HG02943 (cell line): ENCODE measurements around the gene COX20.
"Not testable (repeated sequence)": the region's sequence is repeated elsewhere in the genome, so short reads cannot be mapped to it uniquely, and the experiment has no call there.

Source experiments
- ATAC-seq: cut with Tn5 transposase; IDR thresholded peaks from one replicate; pipeline ENCODE4 v1.9.1; 2021; ENCODE audit warnings: mild to moderate bottlenecking, low read depth, moderate library complexity; ENCODE audit not compliant: unreplicated experiment

Gene COX20

DNA sequence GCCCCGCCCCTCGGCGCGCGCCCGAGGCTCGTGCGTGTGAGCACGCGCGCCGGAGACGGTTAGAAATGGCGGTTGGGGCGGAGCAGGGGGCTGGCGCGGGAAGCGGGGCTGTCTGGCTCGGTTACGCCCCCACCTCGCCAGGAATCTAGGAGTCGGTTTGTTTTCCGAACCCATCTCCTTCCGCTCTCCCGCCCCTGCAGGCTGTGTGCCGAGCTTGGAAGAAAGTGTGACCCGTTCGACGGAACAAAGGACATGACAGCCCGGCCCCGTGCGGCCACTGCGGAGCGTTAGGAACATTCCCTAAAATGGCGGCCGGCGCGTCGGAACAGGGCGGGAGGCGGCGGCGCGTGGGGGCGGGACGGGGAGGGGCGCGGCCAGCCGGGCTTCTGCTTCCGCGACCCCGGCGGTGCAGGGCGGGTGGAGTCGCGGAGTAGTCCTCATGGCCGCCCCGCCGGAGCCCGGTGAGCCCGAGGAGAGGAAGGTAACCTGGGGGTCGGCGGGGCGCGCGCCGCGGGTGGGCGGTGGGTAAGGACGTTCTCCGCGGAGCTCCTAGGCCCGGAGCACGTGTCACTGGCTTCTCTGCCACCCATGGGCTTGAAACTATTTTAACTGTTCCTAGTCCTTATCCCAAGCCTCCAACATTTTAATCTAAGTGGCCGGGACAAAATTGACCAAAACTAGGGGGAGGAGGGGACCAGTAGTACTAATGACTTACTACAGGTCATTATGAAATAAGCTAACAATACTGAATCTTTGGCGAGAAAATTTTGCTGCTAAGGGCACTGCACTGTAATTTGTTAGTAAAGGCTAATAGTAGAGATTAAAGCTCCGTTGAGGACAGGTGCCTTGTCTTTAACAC is at the start of gene COX20:
TSS of gene COX20 (plus strand) at position 383 of the 859 bp plus-strand sequence. CDS start at position 440, 57 bp downstream.
- peak; percentile 59 for ATAC-seq

GRCh38 chr1:244788493-244789275 is 46.8 kb upstream of the COX20 start:
- no peak for ATAC-seq

GRCh38 chr1:244789276-244789580 is 46.2 kb upstream of the COX20 start:
- no peak for ATAC-seq

- no peak for ATAC-seq
Observed at GRCh38 chr1:244789731-244790130, 45.7 kb upstream of the COX20 start.

DNA sequence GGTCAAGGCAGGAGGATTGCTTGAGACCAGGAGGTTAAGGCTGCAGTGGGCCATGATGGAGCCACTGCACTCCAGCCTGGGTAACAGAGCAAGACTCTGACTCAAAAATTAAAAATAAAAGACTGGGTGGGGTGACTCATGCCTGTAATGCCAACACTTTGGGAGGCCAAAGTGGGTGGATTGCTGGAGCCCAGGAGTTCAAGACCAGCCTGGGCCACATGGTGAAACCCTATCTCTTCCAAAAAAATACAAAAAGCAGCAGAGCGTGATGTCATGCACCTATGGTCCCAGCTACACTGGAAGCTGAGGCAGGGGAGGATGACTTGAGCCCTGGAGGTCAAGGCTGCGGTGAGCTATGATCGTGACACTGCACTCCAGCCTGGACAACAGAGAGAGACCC is 44.4 kb upstream of the COX20 start:
- ATAC-seq, result no peak

- no peak for ATAC-seq
Observed at GRCh38 chr1:244792188-244792850, 43.1 kb upstream of the COX20 start.

DNA sequence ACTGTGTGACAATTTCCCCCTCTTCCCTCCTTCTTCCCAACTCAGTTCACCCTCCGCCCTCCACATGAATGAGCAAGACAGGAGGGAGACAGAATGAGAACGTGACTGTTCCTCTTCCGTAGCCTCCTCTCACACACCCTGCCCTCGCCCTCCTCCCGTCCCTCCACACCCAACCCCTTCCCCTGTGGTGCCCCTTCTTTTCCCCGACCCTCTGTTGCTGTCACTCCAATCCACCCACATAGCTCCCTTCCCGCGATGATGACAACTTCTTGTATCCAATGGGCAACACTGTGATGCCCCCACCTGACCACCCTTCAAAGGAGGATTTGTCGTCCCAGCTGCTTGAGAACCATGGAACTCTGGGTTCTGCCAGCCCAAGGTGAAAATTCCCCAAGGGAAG is 41.4 kb upstream of the COX20 start:
- ATAC-seq, result no peak

GRCh38 chr1:244794516-244794915 is 40.9 kb upstream of the COX20 start:
- ATAC-seq, result not testable (repeated sequence)

- ATAC-seq, result no peak
Observed at GRCh38 chr1:244796719-244797406, 38.6 kb upstream of the COX20 start.

GRCh38 chr1:244800821-244801220 is 34.6 kb upstream of the COX20 start:
- no peak for ATAC-seq

GRCh38 chr1:244801246-244801645 is 34.2 kb upstream of the COX20 start:
- peak; percentile 68 for ATAC-seq

DNA sequence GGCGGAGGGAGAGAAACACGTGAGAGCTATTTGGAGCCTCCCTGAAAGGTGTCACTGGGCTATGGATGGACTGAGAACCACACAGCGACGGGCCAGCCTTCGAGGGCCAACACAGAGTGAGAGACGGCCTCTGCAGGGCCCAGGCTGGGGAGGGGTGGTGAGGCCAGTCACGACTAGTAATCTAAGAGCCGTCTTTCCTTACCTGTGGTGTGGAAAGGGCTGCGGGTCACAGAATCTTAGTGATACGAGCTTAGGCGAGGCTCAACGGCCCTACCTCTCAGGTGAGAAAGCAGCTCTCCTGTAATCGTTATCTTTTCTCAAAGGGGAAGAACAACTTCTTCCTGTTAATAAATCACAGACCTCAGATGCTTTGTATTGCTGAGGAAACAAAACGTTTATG is 33.4 kb upstream of the COX20 start:
- ATAC-seq, result no peak

DNA sequence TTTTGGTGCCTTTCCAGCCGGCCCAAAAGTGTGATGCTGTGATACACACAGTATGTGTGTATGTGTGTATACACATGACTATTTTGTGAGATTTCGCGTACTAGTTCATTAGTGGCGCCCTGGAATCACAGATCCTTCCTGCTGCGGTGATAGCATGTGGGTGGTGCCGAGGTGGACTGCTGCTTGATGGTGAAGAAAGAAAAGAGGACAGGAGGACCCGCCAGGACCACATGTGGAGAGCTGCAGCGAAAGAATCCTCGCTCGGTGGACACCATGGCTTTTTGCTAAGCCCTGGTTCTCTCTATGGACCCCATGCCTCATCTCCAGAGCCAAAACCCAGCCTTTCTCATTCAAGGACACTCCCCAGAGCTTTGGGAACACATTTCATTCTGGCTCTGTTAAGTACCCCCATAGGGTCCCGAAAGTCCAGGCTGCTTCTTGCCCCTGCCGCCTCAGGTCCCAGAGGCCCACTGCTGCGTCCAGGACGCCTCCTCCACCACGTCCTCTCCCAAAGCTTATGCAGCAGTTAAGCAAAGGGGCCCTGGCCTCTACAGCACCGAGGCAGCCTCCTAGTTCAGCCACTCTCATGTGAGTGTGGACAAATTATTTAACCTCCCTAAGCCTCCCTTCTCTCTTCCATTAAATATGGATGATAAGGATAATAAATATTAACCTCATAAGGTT is 32.8 kb upstream of the COX20 start:
- no peak for ATAC-seq

DNA sequence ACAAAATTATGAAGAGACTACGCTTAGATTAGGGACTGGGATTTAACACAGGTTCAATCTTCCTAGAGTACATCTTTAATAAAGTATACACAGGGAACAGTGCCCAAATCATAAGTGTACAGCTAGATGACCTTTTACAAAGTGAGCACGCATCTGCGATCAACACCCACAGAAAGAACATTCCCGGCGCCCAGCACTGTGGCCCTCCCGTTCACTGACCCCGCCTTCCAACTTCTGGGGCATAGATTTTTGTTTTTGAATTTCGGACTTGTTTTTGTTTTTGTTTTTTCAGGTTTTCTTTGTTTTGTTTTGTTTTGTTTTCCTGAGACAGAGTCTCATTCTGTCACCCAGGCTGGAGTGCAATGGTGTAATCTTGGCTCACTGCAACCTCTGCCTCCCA is 30.6 kb upstream of the COX20 start:
- ATAC-seq, result no peak

- no peak for ATAC-seq
Observed at GRCh38 chr1:244807138-244807537, 28.3 kb upstream of the COX20 start.

GRCh38 chr1:244810221-244810620 is 25.2 kb upstream of the COX20 start:
- no peak for ATAC-seq

- no peak for ATAC-seq
Observed at GRCh38 chr1:244813327-244813726, 22.1 kb upstream of the COX20 start.

GRCh38 chr1:244815600-244816099 is 19.8 kb upstream of the COX20 start:
- ATAC-seq, result no peak

- ATAC-seq, result no peak
Observed at GRCh38 chr1:244817415-244817894, 18.0 kb upstream of the COX20 start.

DNA sequence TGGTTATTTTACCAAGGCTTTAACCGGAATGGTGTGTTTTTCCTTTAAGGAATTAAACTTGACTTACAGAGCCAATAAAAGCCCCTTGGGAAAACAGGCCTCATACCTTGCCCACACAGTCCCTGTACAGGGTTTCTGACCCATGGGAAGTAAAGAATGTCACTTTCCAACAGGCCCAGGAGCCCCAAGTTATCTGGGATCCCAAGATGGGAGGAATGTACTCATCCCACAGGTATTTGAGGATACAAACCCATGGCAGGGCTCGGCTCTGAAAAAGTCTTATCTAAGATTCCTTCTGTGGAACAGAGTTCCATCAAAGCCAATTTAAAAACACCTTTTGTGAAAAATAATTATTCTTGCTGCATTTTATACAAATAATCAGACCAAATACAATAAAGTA is 15.3 kb upstream of the COX20 start:
- no peak for ATAC-seq
